Measurements from ENCODE around the gene GSS.
"Not testable (repeated sequence)": the region's sequence is repeated elsewhere in the genome, so short reads cannot be mapped to it uniquely, and the experiment has no call there.

The GSS gene

GRCh38 chr20:34907616-34908469 is 47.8 kb downstream of the GSS start:
- no peak for DNase-seq (ENCODE audit: low read depth in 2 of 2)

GRCh38 chr20:34904202-34904621 is 51.4 kb downstream of the GSS start:
- no peak for DNase-seq (ENCODE audit: low read depth in 2 of 2)

- DNase-seq (ENCODE audit: low read depth in 2 of 2), result not testable (repeated sequence)
Measured at GRCh38 chr20:34898731-34899130, 56.9 kb downstream of the GSS start.

GRCh38 chr20:34898129-34898528 is 57.5 kb downstream of the GSS start:
- DNase-seq (ENCODE audit: low read depth in 2 of 2), result not testable (repeated sequence)

GRCh38 chr20:34896086-34896621 is 59.5 kb downstream of the GSS start:
- no peak for DNase-seq (ENCODE audit: low read depth in 2 of 2)

GRCh38 chr20:34895465-34895864 is 60.1 kb downstream of the GSS start:
- DNase-seq (ENCODE audit: low read depth in 2 of 2), result no peak

GRCh38 chr20:34894723-34895122 is 60.9 kb downstream of the GSS start:
- DNase-seq (ENCODE audit: low read depth in 2 of 2), result no peak

GRCh38 chr20:34892671-34893070 is 62.9 kb downstream of the GSS start:
- no peak for DNase-seq (ENCODE audit: low read depth in 2 of 2)

GRCh38 chr20:34891166-34892062 is 64.2 kb downstream of the GSS start:
- DNase-seq (ENCODE audit: low read depth in 2 of 2), result no peak

GRCh38 chr20:34888468-34888867 is 67.1 kb downstream of the GSS start:
- no peak for DNase-seq (ENCODE audit: low read depth in 2 of 2)

GRCh38 chr20:34887023-34887422 is 68.6 kb downstream of the GSS start:
- DNase-seq (ENCODE audit: low read depth in 2 of 2), result no peak

GRCh38 chr20:34886122-34886521 is 69.5 kb downstream of the GSS start:
- DNase-seq (ENCODE audit: low read depth in 2 of 2), result no peak

GRCh38 chr20:34884260-34884659 is 71.3 kb downstream of the GSS start:
- no peak for DNase-seq (ENCODE audit: low read depth in 2 of 2)

- no peak for DNase-seq (ENCODE audit: low read depth in 2 of 2)
Measured at GRCh38 chr20:34883809-34884208, 71.8 kb downstream of the GSS start.

- DNase-seq (ENCODE audit: low read depth in 2 of 2), result no peak
Measured at GRCh38 chr20:34883087-34883688, 72.4 kb downstream of the GSS start.

GRCh38 chr20:34881689-34882088 is 73.9 kb downstream of the GSS start:
- no peak for DNase-seq (ENCODE audit: low read depth in 2 of 2)

GRCh38 chr20:34880971-34881370 is 74.6 kb downstream of the GSS start:
- DNase-seq (ENCODE audit: low read depth in 2 of 2), result not testable (repeated sequence)

GRCh38 chr20:34880215-34880850 is 75.3 kb downstream of the GSS start:
- no peak for DNase-seq (ENCODE audit: low read depth in 2 of 2)
